Measurements from ENCODE around the gene BNC2.
"Not testable (repeated sequence)": the region's sequence is repeated elsewhere in the genome, so short reads cannot be mapped to it uniquely, and the experiment has no call there.

The BNC2 gene

GRCh38 chr9:16870596-16871335, at the start of gene BNC2:
BNC2 (minus strand) TSS chr9:16870670; CDS start chr9:16870648, 22 bp downstream.
- DNase-seq (ENCODE audit: low spot score): no peak

GRCh38 chr9:16918920-16919319, 48.5 kb upstream of the BNC2 start:
- DNase-seq (ENCODE audit: low spot score): no peak

GRCh38 chr9:16915126-16915831, 44.8 kb upstream of the BNC2 start:
- DNase-seq (ENCODE audit: low spot score): no peak

- DNase-seq (ENCODE audit: low spot score): no peak
Measured at GRCh38 chr9:16912197-16912596, 41.7 kb upstream of the BNC2 start.

- DNase-seq (ENCODE audit: low spot score): not testable (repeated sequence)
Measured at GRCh38 chr9:16908206-16908605, 37.7 kb upstream of the BNC2 start.

- DNase-seq (ENCODE audit: low spot score): no peak
Measured at GRCh38 chr9:16904655-16905054, 34.2 kb upstream of the BNC2 start.

GRCh38 chr9:16901590-16901989, 31.1 kb upstream of the BNC2 start:
- DNase-seq (ENCODE audit: low spot score): no peak

GRCh38 chr9:16899606-16900005, 29.1 kb upstream of the BNC2 start:
- DNase-seq (ENCODE audit: low spot score): no peak

- no peak for DNase-seq (ENCODE audit: low spot score)
Measured at GRCh38 chr9:16898464-16898863, 28.0 kb upstream of the BNC2 start.

GRCh38 chr9:16888594-16888993, 18.1 kb upstream of the BNC2 start:
- no peak for DNase-seq (ENCODE audit: low spot score)

GRCh38 chr9:16885931-16886330, 15.5 kb upstream of the BNC2 start:
- DNase-seq (ENCODE audit: low spot score): no peak

- DNase-seq (ENCODE audit: low spot score): peak; percentile 1
Measured at GRCh38 chr9:16884952-16885513, 14.6 kb upstream of the BNC2 start.

GRCh38 chr9:16884373-16884772, 13.9 kb upstream of the BNC2 start:
- no peak for DNase-seq (ENCODE audit: low spot score)

- no peak for DNase-seq (ENCODE audit: low spot score)
Measured at GRCh38 chr9:16883586-16883985, 13.1 kb upstream of the BNC2 start.

- not testable (repeated sequence) for DNase-seq (ENCODE audit: low spot score)
Measured at GRCh38 chr9:16882440-16882839, 12.0 kb upstream of the BNC2 start.

- no peak for DNase-seq (ENCODE audit: low spot score)
Measured at GRCh38 chr9:16879416-16879815, 8.9 kb upstream of the BNC2 start.

GRCh38 chr9:16877256-16877655, 6.8 kb upstream of the BNC2 start:
- no peak for DNase-seq (ENCODE audit: low spot score)

- DNase-seq (ENCODE audit: low spot score): no peak
Measured at GRCh38 chr9:16873126-16873802, 2.8 kb upstream of the BNC2 start.

- peak; percentile 6 for DNase-seq (ENCODE audit: low spot score)
Measured at GRCh38 chr9:16871336-16872151, 1.1 kb upstream of the BNC2 start.

GRCh38 chr9:16869882-16870595, 431 bp downstream of the BNC2 start:
- DNase-seq (ENCODE audit: low spot score): no peak

Data from CD4-positive, alpha-beta T cell treated with Interleukin-2 at 100 ng/mL for 4 hours (primary cell).